Measurements from ENCODE around the gene ELF2.

ELF2 gene

GRCh38 chr4:139083607-139083955 is 93.4 kb downstream of the ELF2 start:
- intact Hi-C loops (cut with DNase I; ENCODE audit: low total_unique reads): loop anchor here (5.0 kb wide), 1 partner anchor 94 kb away; the partner anchor contains the start of gene ELF2
- Histone ChIP-seq H3K36me3 (no peaks in the 10 kb centered on the region), H3K27me3 (no peaks in the 10 kb centered on the region), H3K9me3 (no peaks in the 10 kb centered on the region), H3K27ac (peak overlapping the region; percentile 92 to 97), H3K4me3 (peak overlapping the region; percentile 87 to 95), H3K4me1 (peaks cover 0 to 44% (median 23%) of the 10 kb centered on the region in 4 donors)
- TF ChIP-seq, protein P1, sequence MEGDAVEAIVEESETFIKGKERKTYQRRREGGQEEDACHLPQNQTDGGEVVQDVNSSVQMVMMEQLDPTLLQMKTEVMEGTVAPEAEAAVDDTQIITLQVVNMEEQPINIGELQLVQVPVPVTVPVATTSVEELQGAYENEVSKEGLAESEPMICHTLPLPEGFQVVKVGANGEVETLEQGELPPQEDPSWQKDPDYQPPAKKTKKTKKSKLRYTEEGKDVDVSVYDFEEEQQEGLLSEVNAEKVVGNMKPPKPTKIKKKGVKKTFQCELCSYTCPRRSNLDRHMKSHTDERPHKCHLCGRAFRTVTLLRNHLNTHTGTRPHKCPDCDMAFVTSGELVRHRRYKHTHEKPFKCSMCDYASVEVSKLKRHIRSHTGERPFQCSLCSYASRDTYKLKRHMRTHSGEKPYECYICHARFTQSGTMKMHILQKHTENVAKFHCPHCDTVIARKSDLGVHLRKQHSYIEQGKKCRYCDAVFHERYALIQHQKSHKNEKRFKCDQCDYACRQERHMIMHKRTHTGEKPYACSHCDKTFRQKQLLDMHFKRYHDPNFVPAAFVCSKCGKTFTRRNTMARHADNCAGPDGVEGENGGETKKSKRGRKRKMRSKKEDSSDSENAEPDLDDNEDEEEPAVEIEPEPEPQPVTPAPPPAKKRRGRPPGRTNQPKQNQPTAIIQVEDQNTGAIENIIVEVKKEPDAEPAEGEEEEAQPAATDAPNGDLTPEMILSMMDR (IDR thresholded peaks at IDR 0.05): no peak
- peak; percentile 44 to 81 for DNase-seq

DNA sequence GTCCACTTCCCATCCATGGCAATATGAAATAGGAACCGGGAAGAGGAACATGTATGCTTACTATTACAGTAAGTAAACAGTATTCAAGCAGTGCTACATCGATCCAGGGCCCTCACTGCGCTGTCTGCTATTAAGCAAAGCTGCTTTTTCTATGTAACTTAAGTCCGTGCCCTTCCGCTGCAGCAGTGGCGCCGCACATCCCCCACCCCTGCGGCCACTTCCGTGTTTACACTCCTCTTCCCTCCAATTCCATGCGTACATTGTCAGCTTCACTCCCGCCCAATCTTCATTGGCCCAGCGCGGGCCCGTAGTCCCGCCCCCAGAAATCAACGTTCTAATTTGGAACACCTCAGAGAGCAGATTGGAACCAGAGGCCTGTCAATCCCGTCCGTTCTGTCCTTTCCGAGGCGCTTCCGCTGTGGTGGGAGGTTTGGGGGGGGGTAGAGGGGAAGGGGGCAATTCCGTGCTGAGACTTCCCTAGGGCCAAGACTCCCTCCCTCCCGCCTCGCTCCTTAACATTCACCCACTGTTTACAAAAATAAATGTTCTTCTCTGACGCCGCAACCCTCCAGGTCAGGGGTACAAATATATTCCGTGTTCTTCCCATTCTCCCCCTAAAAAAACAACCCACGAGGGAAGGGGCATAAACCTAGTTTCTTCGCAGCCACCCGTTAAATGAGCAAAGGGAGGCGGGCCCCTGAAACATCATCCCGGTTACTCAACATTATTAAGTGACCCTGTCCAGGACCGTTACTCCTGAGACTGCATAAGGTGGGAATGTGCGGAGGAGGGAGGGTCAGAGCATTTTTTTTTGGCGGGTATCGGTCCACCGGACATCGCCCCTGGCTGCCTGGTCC is 94.0 kb downstream of the ELF2 start:
- Histone ChIP-seq H3K27ac (peak overlapping the region; percentile 92 to 97), H3K9me3 (no peaks in the 10 kb centered on the region), H3K4me3 (peak overlapping the region; percentile 87 to 95), H3K36me3 (no peaks in the 10 kb centered on the region), H3K27me3 (no peaks in the 10 kb centered on the region), H3K4me1 (peaks cover 0 to 50% (median 23%) of the 10 kb centered on the region in 4 donors)
- TF ChIP-seq, protein P1 (IDR thresholded peaks at IDR 0.05): no peak
- DNase-seq: peak; percentile 98 to 99
- intact Hi-C loops (cut with DNase I; ENCODE audit: low total_unique reads): loop anchor here (5.0 kb wide), 1 partner anchor 94 kb away; the partner anchor contains the start of gene ELF2

DNA sequence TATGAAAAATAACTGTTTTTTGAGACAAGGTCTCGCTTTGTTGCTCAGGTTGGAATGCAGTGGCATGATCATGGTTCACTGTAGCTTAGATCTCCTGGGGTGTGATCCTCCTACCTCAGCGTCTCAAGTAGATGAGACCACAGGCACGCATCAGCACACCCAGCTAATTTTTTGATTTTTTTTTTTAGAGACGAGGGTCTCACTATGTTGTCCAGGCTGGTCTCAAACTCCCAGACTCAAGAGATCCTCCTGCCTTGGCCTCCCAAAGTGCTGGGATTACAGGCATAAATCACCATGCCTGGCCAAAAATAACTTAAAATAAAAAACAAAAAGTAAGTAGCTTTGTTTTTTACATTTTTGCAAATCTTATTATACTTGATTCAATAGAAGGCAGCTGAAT is 98.1 kb downstream of the ELF2 start:
- H3K27me3 ChIP-seq: no peaks in the 10 kb centered on the region
- no peak overlapping the region for H3K27ac ChIP-seq
- H3K4me1 ChIP-seq: peaks cover 0 to 67% (median 25%) of the 10 kb centered on the region in 4 donors
- no peak overlapping the region for H3K4me3 ChIP-seq
- no peaks in the 10 kb centered on the region for H3K36me3 ChIP-seq
- intact Hi-C loops (cut with DNase I; ENCODE audit: low total_unique reads): no loop called here
- TF ChIP-seq, protein P1 (IDR thresholded peaks at IDR 0.05): no peak
- H3K9me3 ChIP-seq: no peaks in the 10 kb centered on the region
- no peak for DNase-seq

- Histone ChIP-seq H3K9me3 (no peaks in the 10 kb centered on the region), H3K27ac (no peak overlapping the region), H3K4me3 (no peak overlapping the region), H3K36me3 (no peaks in the 10 kb centered on the region), H3K27me3 (no peaks in the 10 kb centered on the region), H3K4me1 (peaks cover 0 to 67% (median 25%) of the 10 kb centered on the region in 4 donors)
- intact Hi-C loops (cut with DNase I; ENCODE audit: low total_unique reads): no loop called here
- TF ChIP-seq, protein P1 (IDR thresholded peaks at IDR 0.05): no peak
- no peak for DNase-seq
Measured at GRCh38 chr4:139077567-139078355, 99.3 kb downstream of the ELF2 start.

DNA sequence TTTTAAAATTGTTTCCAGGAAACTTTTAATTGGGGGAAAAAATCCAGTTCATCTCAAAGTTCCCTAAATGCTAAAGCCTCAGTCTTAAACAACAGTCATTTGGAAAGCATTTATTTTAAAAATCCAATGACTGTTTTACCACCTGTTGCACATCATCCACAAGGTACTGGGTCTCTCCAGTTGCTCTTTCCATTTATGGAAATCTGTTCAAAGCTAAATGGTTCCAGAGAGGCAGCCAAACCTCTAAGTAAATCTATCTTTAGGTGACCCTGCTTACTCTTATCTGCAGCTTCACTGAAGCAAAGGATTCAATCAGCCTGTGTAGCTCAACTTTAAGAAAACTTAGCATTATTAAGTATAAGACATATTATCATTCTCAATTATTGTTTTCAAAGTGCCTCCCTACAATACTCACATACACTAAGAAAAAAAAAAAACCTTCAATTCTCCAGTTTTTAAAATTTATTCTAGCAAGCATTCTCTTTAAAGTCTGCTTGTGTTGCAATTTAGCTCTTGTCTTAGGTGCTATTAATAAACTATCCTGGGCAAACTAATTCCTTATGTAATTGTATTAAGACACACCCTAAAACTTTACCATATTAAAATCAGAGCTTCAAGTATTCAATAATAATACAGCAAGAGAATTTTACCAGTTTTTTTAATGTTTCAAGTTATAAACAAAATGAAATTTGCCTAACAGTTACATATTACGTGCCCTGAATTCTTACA is 100.8 kb downstream of the ELF2 start:
- Histone ChIP-seq H3K36me3 (peaks cover 9 to 13% (median 11%) of the 10 kb centered on the region in 3 donors), H3K27me3 (no peaks in the 10 kb centered on the region), H3K4me1 (peaks cover 0 to 53% (median 17%) of the 10 kb centered on the region in 4 donors), H3K4me3 (no peak overlapping the region), H3K9me3 (no peaks in the 10 kb centered on the region), H3K27ac (peak overlapping the region in 1 of 2 donors; percentile 19)
- no peak for DNase-seq
- intact Hi-C loops (cut with DNase I; ENCODE audit: low total_unique reads): no loop called here
- TF ChIP-seq, protein P1 (IDR thresholded peaks at IDR 0.05): no peak

All from tibial artery (tissue), 4 donors.